ENCODE measurements around the gene SORCS2.

DNA sequence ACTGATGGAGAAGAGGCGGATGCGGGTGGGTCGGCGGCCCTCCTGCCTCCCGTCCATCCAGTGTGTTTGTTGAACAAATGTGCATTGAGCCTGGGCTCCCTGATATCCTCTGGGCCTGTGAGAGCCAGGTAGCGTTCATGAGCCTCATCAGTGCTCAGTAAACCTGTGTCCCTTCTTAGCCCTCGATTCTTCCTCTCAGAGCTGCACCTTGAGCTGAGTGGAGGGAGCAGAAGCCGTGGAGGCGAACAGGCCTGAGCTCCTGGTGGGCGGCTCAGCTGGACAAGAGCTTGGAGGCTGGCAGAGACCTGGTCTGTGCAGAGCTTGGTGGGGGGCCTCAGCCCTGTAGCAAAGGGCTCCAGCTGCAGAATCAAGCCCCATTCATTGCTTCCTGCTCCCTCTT, 112.1 kb downstream of the SORCS2 start:
- TF ChIP-seq POLR2AphosphoS5 (IDR thresholded peaks at IDR 0.05; ENCODE audit: borderline replicate concordance, low read depth, low read length) = no peak
- no peak for TF ChIP-seq EZH2 (IDR thresholded peaks at IDR 0.05)

Measured in SK-N-MC (cell line).